Measurements from ENCODE around the gene EMCN.

EMCN gene

DNA sequence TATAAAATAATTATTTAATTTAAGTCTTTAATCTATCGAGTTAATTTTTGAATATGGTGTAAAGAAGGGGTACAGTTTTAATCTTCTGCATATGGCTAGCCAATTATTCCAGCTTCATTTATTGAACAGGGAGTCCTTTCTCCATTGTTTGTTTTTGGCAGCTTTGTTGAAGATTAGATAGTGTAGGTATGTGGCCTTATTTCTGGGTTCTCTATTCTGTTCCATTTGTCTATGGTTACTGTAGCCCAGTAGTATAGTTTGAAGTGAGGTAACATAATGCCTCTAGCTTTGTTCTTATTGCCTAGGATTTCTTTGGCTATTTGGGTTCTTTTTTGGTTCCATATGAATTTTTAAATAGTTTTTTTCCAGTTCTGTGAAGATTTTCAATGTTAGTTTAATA is 48.3 kb downstream of the EMCN start:
- no peak overlapping the region for H3K4me3 ChIP-seq
- H3K36me3 ChIP-seq: no peaks in the 10 kb centered on the region
- no peaks in the 10 kb centered on the region for H3K27me3 ChIP-seq
- no peak overlapping the region for H3K4me2 ChIP-seq
- TF ChIP-seq Cebpa-rat (IDR thresholded peaks at IDR 0.05): no peak
- no peaks in the 10 kb centered on the region for H4K20me1 ChIP-seq
- H3K9ac ChIP-seq: no peak overlapping the region
- H3K27ac ChIP-seq: no peak overlapping the region
- H3K9me3 ChIP-seq (replicated peaks in 1 of 11): no peaks in the 10 kb centered on the region
- H3K4me1 ChIP-seq: no peaks in the 10 kb centered on the region

DNA sequence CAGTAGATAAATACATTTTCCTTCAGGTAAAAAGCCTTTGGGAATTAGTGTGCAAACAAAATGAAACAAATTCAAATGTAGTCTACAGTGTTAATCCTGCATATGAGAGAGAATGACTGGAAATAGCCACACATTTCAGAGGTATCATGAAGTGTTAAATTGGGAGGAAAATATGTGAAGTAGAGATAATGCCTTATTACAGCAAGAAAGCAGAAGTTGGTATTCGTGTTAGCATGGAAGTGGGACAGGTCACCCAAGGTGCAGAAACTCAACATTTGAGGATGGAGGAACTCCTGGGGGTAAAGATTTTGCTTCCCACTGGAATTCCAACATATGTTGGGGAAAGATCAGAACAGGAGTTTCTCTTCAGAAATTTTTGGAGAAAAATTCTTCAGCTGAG is 51.3 kb downstream of the EMCN start:
- Histone ChIP-seq H3K27me3 (no peaks in the 10 kb centered on the region), H3K9ac (no peak overlapping the region), H3K4me1 (no peaks in the 10 kb centered on the region), H4K20me1 (no peaks in the 10 kb centered on the region), H3K27ac (no peak overlapping the region), H3K9me3 (replicated peaks in 1 of 11) (no peaks in the 10 kb centered on the region), H3K4me2 (no peak overlapping the region), H3K4me3 (no peak overlapping the region), H3K36me3 (no peaks in the 10 kb centered on the region)
- TF ChIP-seq Cebpa-rat (IDR thresholded peaks at IDR 0.05): no peak

DNA sequence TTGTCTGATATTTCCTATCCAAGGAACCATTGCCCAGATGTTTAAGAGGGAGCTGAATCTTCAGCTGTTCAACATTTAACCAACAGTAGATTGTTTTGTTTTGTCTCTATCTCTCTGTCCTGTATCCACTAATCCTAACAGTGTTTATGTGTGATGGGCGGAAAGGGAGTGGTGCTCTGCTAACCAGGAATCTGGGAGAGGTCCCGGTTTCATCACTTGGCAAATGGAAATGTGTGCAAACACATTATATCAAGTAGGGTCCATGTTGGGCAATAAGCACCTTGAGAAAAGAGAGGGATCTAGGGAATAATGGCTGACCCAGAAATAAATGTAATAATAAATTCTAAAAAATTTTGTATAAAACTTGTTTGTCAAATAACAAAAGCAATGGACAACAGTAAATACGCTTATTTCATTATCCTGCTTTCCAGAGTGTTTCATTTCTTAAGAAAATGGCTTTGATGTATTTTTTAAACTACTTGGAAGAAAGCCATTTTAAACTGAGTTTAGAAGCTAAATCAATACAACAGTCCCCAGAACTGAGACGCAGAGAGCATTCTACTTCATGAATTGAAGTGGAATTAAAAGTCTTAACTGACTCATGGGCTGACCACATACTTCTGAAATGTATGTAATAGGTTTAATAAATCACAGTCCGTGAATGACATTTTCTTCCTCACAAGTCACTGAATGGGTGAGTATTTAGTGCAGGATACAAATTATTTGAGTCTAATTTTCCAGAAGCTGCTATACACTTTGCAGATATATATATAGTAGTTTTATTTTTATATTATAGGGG is 55.8 kb downstream of the EMCN start:
- H3K27me3 ChIP-seq: no peaks in the 10 kb centered on the region
- H3K9me3 ChIP-seq (replicated peaks in 1 of 11): no peaks in the 10 kb centered on the region
- H3K4me3 ChIP-seq: no peak overlapping the region
- H3K4me1 ChIP-seq: peaks cover 6 to 13% (median 8%) of the 10 kb centered on the region in 10 experiments; a peak in 14 of 20 replicates
- no peak for TF ChIP-seq Cebpa-rat (IDR thresholded peaks at IDR 0.05)
- H3K27ac ChIP-seq: no peak overlapping the region
- no peak overlapping the region for H3K9ac ChIP-seq
- H3K4me2 ChIP-seq: no peak overlapping the region
- no peaks in the 10 kb centered on the region for H3K36me3 ChIP-seq
- no peaks in the 10 kb centered on the region for H4K20me1 ChIP-seq

DNA sequence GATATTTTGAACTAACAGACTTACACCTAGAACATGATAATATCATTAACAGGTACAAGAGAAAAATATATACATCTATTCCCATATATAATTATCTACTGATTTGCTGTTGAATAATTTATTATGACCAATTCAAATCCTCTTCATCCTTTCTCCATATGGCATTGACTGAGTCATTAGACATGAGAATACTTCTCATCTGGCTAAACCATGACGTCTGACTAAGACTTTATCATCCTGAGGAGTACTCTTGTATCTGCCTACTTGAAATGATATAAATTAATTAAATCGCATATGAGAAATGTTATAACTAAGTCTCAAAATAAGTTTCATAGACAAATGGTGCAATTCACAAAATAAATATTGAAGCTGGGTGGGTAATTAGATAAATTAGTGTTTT is 67.4 kb downstream of the EMCN start:
- H3K27ac ChIP-seq: no peak overlapping the region
- no peaks in the 10 kb centered on the region for H3K4me1 ChIP-seq
- no peaks in the 10 kb centered on the region for H4K20me1 ChIP-seq
- H3K9me3 ChIP-seq (replicated peaks in 1 of 11): no peaks in the 10 kb centered on the region
- H3K4me3 ChIP-seq: no peak overlapping the region
- no peaks in the 10 kb centered on the region for H3K36me3 ChIP-seq
- H3K27me3 ChIP-seq: no peaks in the 10 kb centered on the region
- no peak for TF ChIP-seq Cebpa-rat (IDR thresholded peaks at IDR 0.05)
- no peak overlapping the region for H3K4me2 ChIP-seq
- no peak overlapping the region for H3K9ac ChIP-seq

DNA sequence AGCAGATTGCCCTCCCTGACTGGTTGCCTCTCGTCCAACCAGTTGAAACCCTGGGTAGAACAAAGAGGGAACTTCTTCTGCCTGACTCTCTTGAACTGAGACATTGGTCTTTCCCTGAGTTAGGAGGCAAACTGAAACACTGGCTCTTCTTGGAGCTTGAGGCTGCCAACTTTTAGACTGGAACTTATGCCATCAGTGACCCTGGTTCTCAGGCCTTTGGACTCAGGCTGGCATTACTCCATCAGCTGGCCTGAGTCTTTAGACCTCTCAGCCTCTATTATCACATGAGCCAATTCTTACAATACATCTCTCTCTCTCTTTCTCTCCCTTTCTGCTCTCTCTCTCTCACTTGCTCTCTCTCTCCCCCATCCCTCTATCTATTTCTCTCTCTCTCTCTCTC is 86.4 kb downstream of the EMCN start:
- H3K9me3 ChIP-seq (replicated peaks in 1 of 11): 0 out of 22 replicates have a peak, but pooled peaks cover 0 to 5% (median 0%) of the 10 kb centered on the region in 11 experiments
- no peak overlapping the region for H3K4me3 ChIP-seq
- H3K4me1 ChIP-seq: peaks cover 0 to 7% (median 0%) of the 10 kb centered on the region in 10 experiments; a peak in 3 of 20 replicates
- H4K20me1 ChIP-seq: no peaks in the 10 kb centered on the region
- H3K4me2 ChIP-seq: no peak overlapping the region
- H3K9ac ChIP-seq: no peak overlapping the region
- no peak for TF ChIP-seq Cebpa-rat (IDR thresholded peaks at IDR 0.05)
- no peaks in the 10 kb centered on the region for H3K36me3 ChIP-seq
- H3K27ac ChIP-seq: no peak overlapping the region
- H3K27me3 ChIP-seq: no peaks in the 10 kb centered on the region

DNA sequence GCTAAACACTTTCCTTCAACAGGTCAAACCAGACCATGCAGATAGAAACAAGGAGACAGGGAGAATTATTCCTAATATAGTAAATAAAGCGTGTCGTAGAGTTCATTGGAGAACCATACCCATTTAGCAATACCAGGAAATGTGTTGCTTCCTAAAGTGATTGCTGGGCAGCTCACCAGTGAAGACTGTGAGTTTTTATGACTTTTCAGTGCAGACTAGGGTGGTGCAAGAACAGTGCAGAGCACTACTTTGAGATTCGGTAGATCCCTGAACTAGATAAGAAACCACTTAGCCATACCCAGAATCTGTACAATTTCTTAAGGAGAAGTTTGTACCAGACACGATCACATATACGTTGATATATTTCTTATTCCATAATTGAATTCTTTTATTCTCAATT is 87.4 kb downstream of the EMCN start:
- Histone ChIP-seq H3K27me3 (no peaks in the 10 kb centered on the region), H3K4me3 (no peak overlapping the region), H4K20me1 (no peaks in the 10 kb centered on the region), H3K36me3 (no peaks in the 10 kb centered on the region), H3K4me2 (no peak overlapping the region), H3K9me3 (replicated peaks in 1 of 11) (0 out of 22 replicates have a peak, but pooled peaks cover 0 to 1% (median 0%) of the 10 kb centered on the region in 11 experiments), H3K4me1 (peaks cover 0 to 7% (median 0%) of the 10 kb centered on the region in 10 experiments; a peak in 3 of 20 replicates), H3K27ac (no peak overlapping the region), H3K9ac (no peak overlapping the region)
- no peak for TF ChIP-seq Cebpa-rat (IDR thresholded peaks at IDR 0.05)

GRCh38 chr4:100429616-100430015 is 88.2 kb downstream of the EMCN start:
- no peaks in the 10 kb centered on the region for H4K20me1 ChIP-seq
- no peaks in the 10 kb centered on the region for H3K9me3 ChIP-seq (replicated peaks in 1 of 11)
- no peak overlapping the region for H3K9ac ChIP-seq
- no peak for TF ChIP-seq Cebpa-rat (IDR thresholded peaks at IDR 0.05)
- no peaks in the 10 kb centered on the region for H3K27me3 ChIP-seq
- H3K4me1 ChIP-seq: peaks cover 0 to 7% (median 0%) of the 10 kb centered on the region in 10 experiments; a peak in 3 of 20 replicates
- no peak overlapping the region for H3K4me3 ChIP-seq
- H3K4me2 ChIP-seq: no peak overlapping the region
- H3K36me3 ChIP-seq: no peaks in the 10 kb centered on the region
- no peak overlapping the region for H3K27ac ChIP-seq

- TF ChIP-seq Cebpa-rat (IDR thresholded peaks at IDR 0.05): no peak
- Histone ChIP-seq H3K4me2 (0 out of 22 replicates have a peak overlapping the region, but pooled peaks of 1 of the 11 experiments have one; percentile 5), H4K20me1 (no peaks in the 10 kb centered on the region), H3K27me3 (no peaks in the 10 kb centered on the region), H3K36me3 (no peaks in the 10 kb centered on the region), H3K4me3 (no peak overlapping the region), H3K27ac (no peak overlapping the region), H3K9me3 (replicated peaks in 1 of 11) (no peaks in the 10 kb centered on the region), H3K9ac (no peak overlapping the region), H3K4me1 (peaks cover 0 to 7% (median 0%) of the 10 kb centered on the region in 10 experiments; a peak in 3 of 20 replicates)
These were observed 89.8 kb downstream of the EMCN start for GRCh38 chr4:100428051-100428450.

- Histone ChIP-seq H3K9ac (no peak overlapping the region), H3K27me3 (no peaks in the 10 kb centered on the region), H3K4me2 (no peak overlapping the region), H3K4me1 (peaks cover 0 to 27% (median 11%) of the 10 kb centered on the region in 10 experiments; a peak in 13 of 20 replicates), H3K9me3 (replicated peaks in 1 of 11) (no peaks in the 10 kb centered on the region), H3K36me3 (no peaks in the 10 kb centered on the region), H3K27ac (no peak overlapping the region), H3K4me3 (no peak overlapping the region), H4K20me1 (no peaks in the 10 kb centered on the region)
- no peak for TF ChIP-seq Cebpa-rat (IDR thresholded peaks at IDR 0.05)
These were observed 93.4 kb downstream of the EMCN start for GRCh38 chr4:100424376-100424775.

- Histone ChIP-seq H3K9me3 (replicated peaks in 1 of 11) (no peaks in the 10 kb centered on the region), H3K9ac (no peak overlapping the region), H3K4me1 (peaks cover 0 to 31% (median 11%) of the 10 kb centered on the region in 10 experiments; a peak in 13 of 20 replicates), H3K4me2 (no peak overlapping the region), H3K27me3 (no peaks in the 10 kb centered on the region), H4K20me1 (no peaks in the 10 kb centered on the region), H3K4me3 (no peak overlapping the region), H3K27ac (no peak overlapping the region), H3K36me3 (no peaks in the 10 kb centered on the region)
- no peak for TF ChIP-seq Cebpa-rat (IDR thresholded peaks at IDR 0.05)
These were observed 94.9 kb downstream of the EMCN start for GRCh38 chr4:100422894-100423293.

Measured in BLaER1 treated with 17β-estradiol and CSF1 and Interleukin-3, amounts not matched to agents 10 nM and 100 nM (cell line).